A549 (cell line): Measurements from ENCODE around the gene NFATC4.

ENCODE experiments used
- CHD4 ChIP-seq: fragments of 200-600 bp; sonication (generic); IDR thresholded peaks from 2 replicates; pipeline ENCODE4 v1.6.1; 2016; ENCODE audit warnings: antibody characterized with exemption, mild to moderate bottlenecking, borderline replicate concordance
- FOSL2 ChIP-seq, 2 experiments: fragments of 450-650 bp in 1 of 2; fragments of >200 bp in 1 of 2; sonication (Bioruptor Twin) in 1 of 2; formaldehyde crosslinking; IDR thresholded peaks; 2 replicates each; pipeline versions ENCODE4 v1.5.0 to v1.6.1; 2016 to 2020; ENCODE audit warnings: mild to moderate bottlenecking in 1 of 2, moderate library complexity in 1 of 2
- NR3C1 ChIP-seq: fragments of >200 bp; sonication (Bioruptor Twin); formaldehyde crosslinking; IDR thresholded peaks from 3 replicates; pipeline ENCODE4 v1.6.1; 2017
- RFX5 ChIP-seq: fragments of 450-650 bp; IDR thresholded peaks from 2 replicates; pipeline ENCODE4 v1.7.1; 2014; ENCODE audit warnings: antibody characterized with exemption, mild to moderate bottlenecking, moderate library complexity
- TF ChIP-seq, protein P1 (sequence below): fragments of >200 bp; sonication (Bioruptor Twin); formaldehyde crosslinking; IDR thresholded peaks from 3 replicates; pipeline ENCODE4 v1.5.1; 2016

DNA sequence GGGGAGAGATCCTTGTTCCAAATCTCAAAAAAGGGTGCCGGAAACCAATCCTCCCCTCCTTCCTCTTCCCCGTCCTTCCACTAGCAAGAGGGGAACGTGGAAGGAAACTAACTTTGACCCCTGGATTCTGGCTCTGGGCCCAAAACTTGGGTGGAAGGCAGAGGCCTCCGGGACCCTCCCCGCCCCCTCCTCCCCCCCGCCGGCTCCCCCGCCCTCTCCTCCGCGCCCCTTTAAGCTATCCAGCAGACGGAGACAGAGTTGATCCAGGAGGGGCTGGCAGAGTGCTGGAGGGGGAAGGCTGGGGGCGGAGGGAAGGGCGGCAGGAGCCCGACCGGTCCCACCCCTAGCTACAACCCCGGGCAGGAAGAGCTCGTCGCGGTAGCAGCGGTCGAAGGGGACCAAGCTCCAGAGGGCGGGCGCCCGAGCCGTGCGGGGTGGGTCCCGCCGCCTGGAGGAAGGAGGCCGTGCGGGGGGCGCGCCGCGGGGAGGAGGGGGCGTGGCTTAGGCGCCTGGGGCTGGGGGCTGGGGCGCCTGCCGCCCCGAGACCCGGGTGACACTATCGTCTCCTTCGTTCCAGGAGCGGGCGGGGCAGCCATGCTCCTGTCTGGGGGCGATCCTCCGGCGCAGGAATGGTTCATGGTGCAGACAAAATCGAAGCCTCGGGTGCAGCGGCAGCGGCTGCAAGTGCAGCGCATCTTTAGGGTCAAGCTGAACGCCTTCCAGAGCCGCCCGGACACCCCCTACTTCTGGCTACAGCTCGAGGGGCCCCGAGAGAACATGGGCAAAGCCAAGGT, 30.9 kb downstream of the NFATC4 start, which contains the start of gene NYNRIN:
- TF ChIP-seq FOSL2 (IDR thresholded peaks at IDR 0.05) (no peak), FOSL2 (CRISPR knock-in tag; IDR thresholded peaks at IDR 0.05) (no peak), CHD4 (no peak), NR3C1 (no peak), RFX5 (no peak)
- TF ChIP-seq, protein P1, sequence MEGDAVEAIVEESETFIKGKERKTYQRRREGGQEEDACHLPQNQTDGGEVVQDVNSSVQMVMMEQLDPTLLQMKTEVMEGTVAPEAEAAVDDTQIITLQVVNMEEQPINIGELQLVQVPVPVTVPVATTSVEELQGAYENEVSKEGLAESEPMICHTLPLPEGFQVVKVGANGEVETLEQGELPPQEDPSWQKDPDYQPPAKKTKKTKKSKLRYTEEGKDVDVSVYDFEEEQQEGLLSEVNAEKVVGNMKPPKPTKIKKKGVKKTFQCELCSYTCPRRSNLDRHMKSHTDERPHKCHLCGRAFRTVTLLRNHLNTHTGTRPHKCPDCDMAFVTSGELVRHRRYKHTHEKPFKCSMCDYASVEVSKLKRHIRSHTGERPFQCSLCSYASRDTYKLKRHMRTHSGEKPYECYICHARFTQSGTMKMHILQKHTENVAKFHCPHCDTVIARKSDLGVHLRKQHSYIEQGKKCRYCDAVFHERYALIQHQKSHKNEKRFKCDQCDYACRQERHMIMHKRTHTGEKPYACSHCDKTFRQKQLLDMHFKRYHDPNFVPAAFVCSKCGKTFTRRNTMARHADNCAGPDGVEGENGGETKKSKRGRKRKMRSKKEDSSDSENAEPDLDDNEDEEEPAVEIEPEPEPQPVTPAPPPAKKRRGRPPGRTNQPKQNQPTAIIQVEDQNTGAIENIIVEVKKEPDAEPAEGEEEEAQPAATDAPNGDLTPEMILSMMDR, result no peak
